ENCODE measurements around the gene PODXL2.
"Not testable (repeated sequence)": the region's sequence is repeated elsewhere in the genome, so short reads cannot be mapped to it uniquely, and the experiment has no call there.

The PODXL2 gene

GRCh38 chr3:127630811-127631714 is 2.1 kb downstream of the PODXL2 start:
- no peak for DNase-seq (ENCODE audit: low spot score)

GRCh38 chr3:127632035-127632820 is 3.2 kb downstream of the PODXL2 start:
- no peak for DNase-seq (ENCODE audit: low spot score)

GRCh38 chr3:127634653-127635052 is 5.7 kb downstream of the PODXL2 start:
- no peak for DNase-seq (ENCODE audit: low spot score)

- no peak for DNase-seq (ENCODE audit: low spot score)
These were observed 8.6 kb downstream of the PODXL2 start for GRCh38 chr3:127637546-127637945.

- no peak for DNase-seq (ENCODE audit: low spot score)
These were observed 9.0 kb downstream of the PODXL2 start for GRCh38 chr3:127637971-127638370.

GRCh38 chr3:127639173-127640041 is 10.4 kb downstream of the PODXL2 start:
- DNase-seq (ENCODE audit: low spot score) = no peak

- DNase-seq (ENCODE audit: low spot score) = no peak
These were observed 11.0 kb downstream of the PODXL2 start for GRCh38 chr3:127640042-127640355.

- DNase-seq (ENCODE audit: low spot score) = no peak
These were observed 15.8 kb downstream of the PODXL2 start for GRCh38 chr3:127644641-127645370.

GRCh38 chr3:127645371-127646015 is 16.5 kb downstream of the PODXL2 start:
- no peak for DNase-seq (ENCODE audit: low spot score)

- no peak for DNase-seq (ENCODE audit: low spot score)
These were observed 17.6 kb downstream of the PODXL2 start for GRCh38 chr3:127646501-127647046.

- DNase-seq (ENCODE audit: low spot score) = no peak
These were observed 18.3 kb downstream of the PODXL2 start for GRCh38 chr3:127647166-127647844.

GRCh38 chr3:127647845-127648204 is 18.8 kb downstream of the PODXL2 start:
- no peak for DNase-seq (ENCODE audit: low spot score)

GRCh38 chr3:127650236-127650635 is 21.3 kb downstream of the PODXL2 start:
- no peak for DNase-seq (ENCODE audit: low spot score)

- DNase-seq (ENCODE audit: low spot score) = no peak
These were observed 22.7 kb downstream of the PODXL2 start for GRCh38 chr3:127651516-127652172.

GRCh38 chr3:127652246-127652995 is 23.4 kb downstream of the PODXL2 start:
- no peak for DNase-seq (ENCODE audit: low spot score)

- DNase-seq (ENCODE audit: low spot score) = no peak
These were observed 25.4 kb downstream of the PODXL2 start for GRCh38 chr3:127654374-127654773.

GRCh38 chr3:127654993-127655392 is 26.0 kb downstream of the PODXL2 start:
- not testable (repeated sequence) for DNase-seq (ENCODE audit: low spot score)

- no peak for DNase-seq (ENCODE audit: low spot score)
These were observed 26.7 kb downstream of the PODXL2 start for GRCh38 chr3:127655641-127656040.

- no peak for DNase-seq (ENCODE audit: low spot score)
These were observed 27.9 kb downstream of the PODXL2 start for GRCh38 chr3:127656906-127657305.

All from left forelimb (tissue), 1 donor.